NCI-H526 treated with DMSO at 0.1 percent for 48 hours (cell line): ENCODE measurements around the gene LRRFIP2.
"Not testable (repeated sequence)": the region's sequence is repeated elsewhere in the genome, so short reads cannot be mapped to it uniquely, and the experiment has no call there.

ENCODE experiments used
- DNase-seq: peaks from one replicate; lab custom pipeline; 2025; lab: John Stamatoyannopoulos, UW

LRRFIP2 gene

GRCh38 chr3:37174532-37175126, at the start of gene LRRFIP2:
Gene LRRFIP2 (minus strand): TSS chr3:37174582. CDS start chr3:37148983, 25,599 bp downstream.
- DNase-seq = peak; percentile 20

- no peak for DNase-seq
Measured at GRCh38 chr3:37223576-37223975, 49.2 kb upstream of the LRRFIP2 start.

GRCh38 chr3:37223141-37223558, 48.8 kb upstream of the LRRFIP2 start:
- DNase-seq = no peak

- not testable (repeated sequence) for DNase-seq
Measured at GRCh38 chr3:37222542-37222941, 48.2 kb upstream of the LRRFIP2 start.

GRCh38 chr3:37221407-37221806, 47.0 kb upstream of the LRRFIP2 start:
- no peak for DNase-seq

GRCh38 chr3:37219266-37219665, 44.9 kb upstream of the LRRFIP2 start:
- DNase-seq = no peak

- no peak for DNase-seq
Measured at GRCh38 chr3:37218206-37218605, 43.8 kb upstream of the LRRFIP2 start.

GRCh38 chr3:37217098-37217849, 42.9 kb upstream of the LRRFIP2 start:
- no peak for DNase-seq

GRCh38 chr3:37216597-37217097, 42.3 kb upstream of the LRRFIP2 start:
- no peak for DNase-seq

- DNase-seq = no peak
Measured at GRCh38 chr3:37214076-37214475, 39.7 kb upstream of the LRRFIP2 start.

GRCh38 chr3:37210230-37210629, 35.8 kb upstream of the LRRFIP2 start:
- DNase-seq = no peak

- not testable (repeated sequence) for DNase-seq
Measured at GRCh38 chr3:37208576-37208975, 34.2 kb upstream of the LRRFIP2 start.

- DNase-seq = not testable (repeated sequence)
Measured at GRCh38 chr3:37208008-37208407, 33.6 kb upstream of the LRRFIP2 start.

GRCh38 chr3:37206041-37206440, 31.7 kb upstream of the LRRFIP2 start:
- DNase-seq = not testable (repeated sequence)

GRCh38 chr3:37204314-37204713, 29.9 kb upstream of the LRRFIP2 start:
- DNase-seq = no peak

- DNase-seq = no peak
Measured at GRCh38 chr3:37202035-37202434, 27.7 kb upstream of the LRRFIP2 start.

GRCh38 chr3:37200141-37200540, 25.8 kb upstream of the LRRFIP2 start:
- DNase-seq = no peak

- DNase-seq = no peak
Measured at GRCh38 chr3:37198996-37199395, 24.6 kb upstream of the LRRFIP2 start.

- no peak for DNase-seq
Measured at GRCh38 chr3:37198547-37198946, 24.2 kb upstream of the LRRFIP2 start.

- no peak for DNase-seq
Measured at GRCh38 chr3:37197810-37198371, 23.5 kb upstream of the LRRFIP2 start.

- DNase-seq = no peak
Measured at GRCh38 chr3:37194533-37194932, 20.2 kb upstream of the LRRFIP2 start.

GRCh38 chr3:37190667-37191066, 16.3 kb upstream of the LRRFIP2 start:
- no peak for DNase-seq

GRCh38 chr3:37189109-37189508, 14.7 kb upstream of the LRRFIP2 start:
- no peak for DNase-seq
